Measurements from ENCODE around the gene IL9.

Gene IL9

DNA sequence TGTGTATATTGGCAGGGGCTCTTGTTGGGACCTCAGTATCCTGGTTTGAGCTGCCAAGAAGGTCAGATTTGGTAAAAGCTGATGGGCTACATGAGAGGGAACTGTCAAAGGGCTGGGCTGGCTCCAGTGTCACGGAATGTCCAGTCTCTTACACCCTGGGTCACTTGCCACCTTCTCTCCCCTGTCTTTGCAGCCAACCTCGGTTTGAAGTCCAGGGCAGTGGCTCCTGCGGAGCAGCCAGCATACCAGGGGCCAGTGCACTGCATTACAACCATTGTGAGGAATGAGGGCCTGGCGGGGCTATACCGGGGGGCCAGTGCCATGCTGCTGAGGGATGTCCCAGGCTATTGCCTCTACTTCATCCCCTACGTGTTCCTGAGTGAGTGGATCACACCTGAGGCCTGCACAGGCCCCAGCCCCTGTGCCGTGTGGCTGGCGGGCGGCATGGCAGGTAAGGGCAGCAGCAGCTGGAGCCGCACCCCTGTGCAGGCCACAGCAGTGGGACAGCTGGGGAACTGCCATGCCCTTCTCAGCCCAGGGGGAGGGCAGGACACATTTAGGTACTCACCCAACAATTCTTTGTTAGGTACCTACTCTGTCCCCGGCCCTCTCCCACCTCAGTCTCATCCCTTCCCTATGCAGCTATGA is 24.2 kb downstream of the IL9 start:
- no peak overlapping the region for H3K4me3 ChIP-seq (ENCODE audit: insufficient read depth, low read depth, low read length)
- WGBS, 2 experiments: 77 to 80% methylated on average over 11 of the region's 11 CpGs
- no peaks in the 10 kb centered on the region for H3K36me3 ChIP-seq (ENCODE audit: control insufficient read depth, insufficient read depth, low read length)
- H3K4me1 ChIP-seq (ENCODE audit: control insufficient read depth, insufficient read depth, low read length): no peaks in the 10 kb centered on the region
- H3K9me3 ChIP-seq (ENCODE audit: control insufficient read depth, low read length): no peaks in the 10 kb centered on the region
- no peak overlapping the region for H3K27ac ChIP-seq (ENCODE audit: insufficient read depth, low read depth, low read length, poor library complexity, severe bottlenecking)
- no peaks in the 10 kb centered on the region for H3K27me3 ChIP-seq (ENCODE audit: control insufficient read depth, insufficient read depth, low read length, poor library complexity, severe bottlenecking)

DNA sequence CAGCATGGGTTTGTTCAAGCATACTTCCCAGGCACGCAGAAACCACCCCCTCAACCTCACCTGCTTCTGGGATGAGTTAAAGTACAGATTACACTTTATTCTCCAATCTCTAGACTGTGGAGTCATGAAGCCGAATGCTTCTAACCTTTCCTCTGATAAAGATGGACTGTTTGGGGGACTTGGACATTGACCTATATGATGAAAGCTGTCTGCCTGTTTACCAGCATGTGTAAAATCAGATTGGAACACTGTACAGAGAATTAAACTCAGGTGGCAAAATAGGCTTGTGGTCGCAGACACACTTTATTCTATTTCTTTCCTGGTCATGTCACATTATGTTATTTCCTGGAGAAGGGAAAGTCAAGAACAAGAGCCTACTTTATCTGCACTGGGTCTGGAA is 25.7 kb downstream of the IL9 start:
- 62 to 63% methylated on average over 3 of the region's 3 CpGs for WGBS, 2 experiments
- Histone ChIP-seq H3K36me3 (ENCODE audit: control insufficient read depth, insufficient read depth, low read length) (no peaks in the 10 kb centered on the region), H3K27me3 (ENCODE audit: control insufficient read depth, insufficient read depth, low read length, poor library complexity, severe bottlenecking) (no peaks in the 10 kb centered on the region), H3K4me1 (ENCODE audit: control insufficient read depth, insufficient read depth, low read length) (no peaks in the 10 kb centered on the region), H3K4me3 (ENCODE audit: insufficient read depth, low read depth, low read length) (no peak overlapping the region), H3K9me3 (ENCODE audit: control insufficient read depth, low read length) (no peaks in the 10 kb centered on the region), H3K27ac (ENCODE audit: insufficient read depth, low read depth, low read length, poor library complexity, severe bottlenecking) (no peak overlapping the region)

DNA sequence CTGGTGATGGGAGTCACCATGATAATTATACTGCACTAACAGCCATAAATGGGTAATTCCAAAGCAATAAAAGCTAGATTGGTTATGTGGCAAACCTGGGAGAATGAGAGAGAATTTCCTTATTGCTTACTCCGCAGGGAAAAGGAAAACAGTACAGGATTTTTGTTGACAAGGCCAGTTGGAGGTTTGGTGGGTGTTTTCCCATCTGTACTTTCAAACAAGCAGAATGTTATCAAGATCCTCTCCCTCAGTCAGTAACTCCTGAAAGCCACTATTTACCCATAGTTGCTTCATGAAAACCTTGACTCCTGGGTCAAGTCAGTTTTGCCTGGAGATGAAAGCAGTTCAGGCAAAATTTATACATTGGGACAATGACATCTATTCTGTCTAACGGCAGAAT is 26.4 kb downstream of the IL9 start:
- H3K27ac ChIP-seq (ENCODE audit: insufficient read depth, low read depth, low read length, poor library complexity, severe bottlenecking): no peak overlapping the region
- no peaks in the 10 kb centered on the region for H3K4me1 ChIP-seq (ENCODE audit: control insufficient read depth, insufficient read depth, low read length)
- WGBS, 2 experiments: 90 to 91% methylated on average over 2 of the region's 2 CpGs
- H3K36me3 ChIP-seq (ENCODE audit: control insufficient read depth, insufficient read depth, low read length): no peaks in the 10 kb centered on the region
- H3K4me3 ChIP-seq (ENCODE audit: insufficient read depth, low read depth, low read length): no peak overlapping the region
- H3K9me3 ChIP-seq (ENCODE audit: control insufficient read depth, low read length): no peaks in the 10 kb centered on the region
- no peaks in the 10 kb centered on the region for H3K27me3 ChIP-seq (ENCODE audit: control insufficient read depth, insufficient read depth, low read length, poor library complexity, severe bottlenecking)

DNA sequence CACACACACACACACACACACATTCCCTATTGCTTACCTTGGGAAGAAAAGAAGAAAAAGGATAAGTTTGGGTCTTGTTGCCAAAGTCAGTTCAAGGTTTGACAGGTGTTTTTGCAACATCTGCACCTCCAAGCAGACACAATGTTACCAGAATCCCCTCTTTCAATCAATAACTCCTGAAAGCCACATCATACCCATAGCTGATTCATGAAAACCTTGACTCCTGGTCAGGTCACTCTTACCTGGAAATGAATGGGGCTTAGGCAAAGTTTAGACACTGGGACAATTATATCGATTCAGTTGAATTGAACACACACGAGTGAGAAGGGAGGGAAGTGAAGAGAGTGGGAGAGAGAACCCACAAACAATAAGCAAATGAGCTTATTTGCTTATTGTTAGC is 27.0 kb downstream of the IL9 start:
- Histone ChIP-seq H3K4me1 (ENCODE audit: control insufficient read depth, insufficient read depth, low read length) (no peaks in the 10 kb centered on the region), H3K36me3 (ENCODE audit: control insufficient read depth, insufficient read depth, low read length) (no peaks in the 10 kb centered on the region), H3K27ac (ENCODE audit: insufficient read depth, low read depth, low read length, poor library complexity, severe bottlenecking) (no peak overlapping the region), H3K4me3 (ENCODE audit: insufficient read depth, low read depth, low read length) (no peak overlapping the region), H3K9me3 (ENCODE audit: control insufficient read depth, low read length) (no peaks in the 10 kb centered on the region), H3K27me3 (ENCODE audit: control insufficient read depth, insufficient read depth, low read length, poor library complexity, severe bottlenecking) (no peaks in the 10 kb centered on the region)
- 68 to 81% methylated on average over 2 of the region's 2 CpGs for WGBS, 2 experiments

DNA sequence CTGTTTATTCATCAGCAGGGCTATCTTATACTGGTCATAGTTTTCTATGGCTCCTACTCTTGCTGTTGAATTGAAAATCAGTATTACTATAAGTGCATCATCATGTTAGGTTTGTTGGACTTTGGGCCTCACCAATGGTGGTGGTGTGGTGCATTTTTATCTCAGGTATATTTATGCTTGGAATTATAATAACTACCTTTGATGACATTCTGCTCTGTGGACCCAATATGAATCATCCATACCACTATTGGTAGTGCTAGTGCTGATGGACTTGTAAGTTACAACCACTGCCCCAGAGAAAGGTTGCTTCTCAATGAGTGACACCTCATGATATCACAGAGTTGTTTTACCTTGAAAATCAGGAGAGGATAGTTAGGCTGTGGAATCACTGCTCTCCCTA is 28.0 kb downstream of the IL9 start:
- Histone ChIP-seq H3K27me3 (ENCODE audit: control insufficient read depth, insufficient read depth, low read length, poor library complexity, severe bottlenecking) (no peaks in the 10 kb centered on the region), H3K4me3 (ENCODE audit: insufficient read depth, low read depth, low read length) (no peak overlapping the region), H3K9me3 (ENCODE audit: control insufficient read depth, low read length) (no peaks in the 10 kb centered on the region), H3K36me3 (ENCODE audit: control insufficient read depth, insufficient read depth, low read length) (no peaks in the 10 kb centered on the region), H3K27ac (ENCODE audit: insufficient read depth, low read depth, low read length, poor library complexity, severe bottlenecking) (no peak overlapping the region), H3K4me1 (ENCODE audit: control insufficient read depth, insufficient read depth, low read length) (no peaks in the 10 kb centered on the region)

DNA sequence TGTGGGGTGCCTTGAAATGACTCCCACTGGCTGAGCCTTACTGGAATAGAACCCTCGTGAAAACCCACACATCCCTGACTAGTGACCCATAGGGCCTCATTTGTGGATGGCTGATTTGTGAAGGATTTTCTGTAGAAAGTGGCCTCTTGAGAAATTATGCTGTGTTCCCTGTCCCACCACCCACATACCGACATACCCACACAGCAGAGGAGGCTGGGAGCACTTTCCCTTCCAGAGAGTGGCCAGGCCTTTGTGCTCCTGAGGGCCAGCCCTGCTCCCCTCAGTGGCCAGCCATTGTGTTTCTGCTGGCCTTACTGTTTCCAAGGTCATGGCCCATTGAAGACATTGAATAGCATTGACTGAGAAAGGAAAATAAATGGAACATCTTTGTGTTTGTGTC is 29.6 kb downstream of the IL9 start:
- no peak overlapping the region for H3K27ac ChIP-seq (ENCODE audit: insufficient read depth, low read depth, low read length, poor library complexity, severe bottlenecking)
- H3K4me1 ChIP-seq (ENCODE audit: control insufficient read depth, insufficient read depth, low read length): no peaks in the 10 kb centered on the region
- WGBS, 2 experiments: 89 to 92% methylated on average over 2 of the region's 2 CpGs
- H3K36me3 ChIP-seq (ENCODE audit: control insufficient read depth, insufficient read depth, low read length): no peaks in the 10 kb centered on the region
- no peak overlapping the region for H3K4me3 ChIP-seq (ENCODE audit: insufficient read depth, low read depth, low read length)
- no peaks in the 10 kb centered on the region for H3K9me3 ChIP-seq (ENCODE audit: control insufficient read depth, low read length)
- H3K27me3 ChIP-seq (ENCODE audit: control insufficient read depth, insufficient read depth, low read length, poor library complexity, severe bottlenecking): no peaks in the 10 kb centered on the region

DNA sequence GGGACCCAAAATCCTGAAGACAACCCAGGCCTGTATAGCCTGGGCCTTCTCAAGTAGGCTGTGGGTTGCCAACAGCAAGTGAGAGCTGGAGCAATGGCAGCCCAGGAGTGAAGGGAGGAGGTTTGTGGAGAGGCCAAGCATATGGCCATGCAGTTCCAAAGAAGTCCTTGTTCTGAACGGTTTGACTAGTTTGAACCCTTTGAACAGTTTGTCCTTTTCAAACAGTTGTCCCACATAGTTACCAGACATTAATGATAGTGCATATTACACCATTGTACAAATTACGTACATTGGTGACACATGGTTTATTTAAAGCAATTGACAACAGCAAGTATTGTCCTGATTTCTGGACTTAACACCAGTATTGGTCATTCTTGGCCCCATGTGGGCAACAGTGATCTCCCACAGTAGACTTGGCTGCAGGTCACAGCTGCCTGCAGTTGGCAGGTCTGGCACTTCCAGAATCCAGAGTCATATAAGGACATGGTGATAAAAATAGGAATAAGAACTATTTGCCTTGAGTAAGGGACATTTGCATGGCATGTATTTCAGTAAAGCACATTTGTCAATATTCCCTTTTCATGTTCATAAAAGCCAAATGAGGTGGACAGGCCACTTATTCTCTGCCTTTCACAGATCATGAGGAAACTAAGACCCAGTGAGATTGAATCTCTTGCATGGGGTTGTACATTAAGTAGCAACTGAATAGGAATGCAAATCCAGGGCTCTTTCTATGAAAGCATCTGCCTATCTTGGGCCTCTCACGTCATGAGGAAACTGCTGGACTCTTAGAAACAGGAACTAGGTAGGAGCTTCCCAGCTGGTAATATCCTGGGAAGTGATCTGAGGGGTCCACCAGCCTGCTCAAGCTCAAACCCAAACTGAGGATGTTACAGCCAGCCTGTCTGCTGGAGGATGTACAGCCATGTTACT is 30.9 kb downstream of the IL9 start:
- Histone ChIP-seq H3K9me3 (ENCODE audit: control insufficient read depth, low read length) (no peaks in the 10 kb centered on the region), H3K27ac (ENCODE audit: insufficient read depth, low read depth, low read length, poor library complexity, severe bottlenecking) (no peak overlapping the region), H3K36me3 (ENCODE audit: control insufficient read depth, insufficient read depth, low read length) (no peaks in the 10 kb centered on the region), H3K4me3 (ENCODE audit: insufficient read depth, low read depth, low read length) (no peak overlapping the region), H3K4me1 (ENCODE audit: control insufficient read depth, insufficient read depth, low read length) (no peaks in the 10 kb centered on the region), H3K27me3 (ENCODE audit: control insufficient read depth, insufficient read depth, low read length, poor library complexity, severe bottlenecking) (no peaks in the 10 kb centered on the region)
- WGBS, 2 experiments: 84 to 89% methylated on average over 3 of the region's 3 CpGs

DNA sequence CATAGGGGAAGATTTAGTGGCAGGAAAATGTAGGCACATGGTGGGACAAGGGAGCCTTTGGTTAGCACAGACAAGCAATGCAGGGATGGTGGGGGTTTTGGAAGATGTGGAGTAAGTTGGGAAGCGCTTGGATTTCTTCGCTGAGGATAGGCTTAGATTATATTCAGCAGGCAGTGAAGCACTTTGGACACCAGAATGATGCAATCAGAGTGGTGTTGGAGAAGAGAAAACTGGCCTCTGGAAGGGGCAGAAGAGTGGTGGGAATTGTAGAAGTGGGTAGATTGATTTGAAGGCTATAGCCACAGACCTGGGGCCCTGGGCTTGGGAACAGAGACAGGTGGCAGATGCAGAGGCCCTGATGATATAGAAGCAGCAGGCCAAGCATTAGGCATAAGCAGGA is 32.9 kb downstream of the IL9 start:
- 93 to 97% methylated on average over 2 of the region's 2 CpGs for WGBS, 2 experiments
- no peak overlapping the region for H3K4me3 ChIP-seq (ENCODE audit: insufficient read depth, low read depth, low read length)
- H3K36me3 ChIP-seq (ENCODE audit: control insufficient read depth, insufficient read depth, low read length): no peaks in the 10 kb centered on the region
- no peaks in the 10 kb centered on the region for H3K27me3 ChIP-seq (ENCODE audit: control insufficient read depth, insufficient read depth, low read length, poor library complexity, severe bottlenecking)
- no peaks in the 10 kb centered on the region for H3K9me3 ChIP-seq (ENCODE audit: control insufficient read depth, low read length)
- no peaks in the 10 kb centered on the region for H3K4me1 ChIP-seq (ENCODE audit: control insufficient read depth, insufficient read depth, low read length)
- H3K27ac ChIP-seq (ENCODE audit: insufficient read depth, low read depth, low read length, poor library complexity, severe bottlenecking): no peak overlapping the region

DNA sequence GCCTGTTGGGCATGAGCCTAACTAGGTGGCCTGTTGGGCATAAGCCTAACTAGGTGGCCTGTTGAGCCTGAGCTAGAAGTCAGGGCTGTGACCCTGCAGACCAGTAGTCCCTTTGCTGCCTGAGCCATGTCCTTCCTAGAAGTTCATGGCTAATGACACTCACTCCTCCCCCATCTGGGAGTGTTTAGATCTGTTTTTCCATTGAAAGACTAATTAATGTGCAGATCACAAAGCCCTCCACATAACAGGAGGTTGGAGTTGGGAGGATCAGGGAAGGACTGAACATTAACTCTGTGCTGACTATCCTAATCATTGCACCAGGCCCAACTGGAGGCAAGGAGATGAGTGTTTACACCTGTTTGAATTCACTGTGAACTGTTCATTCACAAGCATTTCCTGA is 33.6 kb downstream of the IL9 start:
- Histone ChIP-seq H3K4me1 (ENCODE audit: control insufficient read depth, insufficient read depth, low read length) (no peaks in the 10 kb centered on the region), H3K27ac (ENCODE audit: insufficient read depth, low read depth, low read length, poor library complexity, severe bottlenecking) (no peak overlapping the region), H3K27me3 (ENCODE audit: control insufficient read depth, insufficient read depth, low read length, poor library complexity, severe bottlenecking) (no peaks in the 10 kb centered on the region), H3K9me3 (ENCODE audit: control insufficient read depth, low read length) (no peaks in the 10 kb centered on the region), H3K4me3 (ENCODE audit: insufficient read depth, low read depth, low read length) (no peak overlapping the region), H3K36me3 (ENCODE audit: control insufficient read depth, insufficient read depth, low read length) (no peaks in the 10 kb centered on the region)

DNA sequence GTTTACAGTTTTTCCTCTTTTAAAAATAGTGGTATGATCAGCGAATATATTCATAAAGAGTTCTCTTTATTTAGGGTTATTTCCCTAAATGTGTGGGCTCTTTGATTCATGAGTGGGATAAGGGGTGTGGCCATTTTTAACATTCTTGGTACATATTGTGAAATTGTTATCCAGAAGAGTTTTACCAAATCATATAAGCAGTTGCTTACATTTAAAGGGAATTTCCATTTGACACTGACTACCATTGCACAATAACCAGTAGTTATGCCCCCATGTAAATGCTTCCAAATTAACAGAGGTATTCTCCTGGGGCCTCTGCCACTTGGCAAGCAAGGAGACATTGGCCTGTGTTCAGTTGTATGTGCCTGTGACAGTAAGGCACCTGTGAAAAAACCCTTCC is 34.0 kb downstream of the IL9 start:
- Histone ChIP-seq H3K4me1 (ENCODE audit: control insufficient read depth, insufficient read depth, low read length) (no peaks in the 10 kb centered on the region), H3K9me3 (ENCODE audit: control insufficient read depth, low read length) (no peaks in the 10 kb centered on the region), H3K27me3 (ENCODE audit: control insufficient read depth, insufficient read depth, low read length, poor library complexity, severe bottlenecking) (no peaks in the 10 kb centered on the region), H3K4me3 (ENCODE audit: insufficient read depth, low read depth, low read length) (no peak overlapping the region), H3K27ac (ENCODE audit: insufficient read depth, low read depth, low read length, poor library complexity, severe bottlenecking) (no peak overlapping the region), H3K36me3 (ENCODE audit: control insufficient read depth, insufficient read depth, low read length) (no peaks in the 10 kb centered on the region)
- WGBS, 2 experiments: 92% methylated on average over 1 of the region's 1 CpG; no CpG with 5 or more reads in 1 of the 2 experiments
